Activated T-cell treated with anti-CD3 and anti-CD28 coated beads for 24 hours (primary cell): ENCODE results near the gene EID3.

Source experiments
- DNase-seq: peaks from one replicate; pipeline ENCODE4 v3.0.0-alpha.2; 2020; ENCODE audit warnings: low read depth

The EID3 gene

GRCh38 chr12:104340177-104340576 lies 36.6 kb downstream of the EID3 start:
- no peak for DNase-seq

- DNase-seq = no peak
These were observed 37.5 kb downstream of the EID3 start for GRCh38 chr12:104340925-104341611.

- DNase-seq = no peak
These were observed 38.6 kb downstream of the EID3 start for GRCh38 chr12:104342147-104342546.

GRCh38 chr12:104342635-104343249 lies 39.2 kb downstream of the EID3 start:
- DNase-seq = no peak

- DNase-seq = no peak
These were observed 41.1 kb downstream of the EID3 start for GRCh38 chr12:104344682-104345081.

GRCh38 chr12:104345234-104346066 lies 41.9 kb downstream of the EID3 start:
- no peak for DNase-seq

- no peak for DNase-seq
These were observed 44.0 kb downstream of the EID3 start for GRCh38 chr12:104347374-104348075.

- no peak for DNase-seq
These were observed 44.9 kb downstream of the EID3 start for GRCh38 chr12:104348283-104348993.

GRCh38 chr12:104348994-104349494 lies 45.5 kb downstream of the EID3 start:
- no peak for DNase-seq

- DNase-seq = no peak
These were observed 46.9 kb downstream of the EID3 start for GRCh38 chr12:104350211-104351056.

- DNase-seq = no peak
These were observed 47.8 kb downstream of the EID3 start for GRCh38 chr12:104351057-104351983.

GRCh38 chr12:104352106-104352713 lies 48.7 kb downstream of the EID3 start:
- DNase-seq = no peak

GRCh38 chr12:104353012-104353981 lies 49.8 kb downstream of the EID3 start:
- no peak for DNase-seq

- no peak for DNase-seq
These were observed 50.8 kb downstream of the EID3 start for GRCh38 chr12:104354167-104354867.
